D721Med (cell line): ENCODE measurements around the gene ZNF710.

Source experiments
- DNase-seq: peaks from one replicate; pipeline ENCODE4 v3.0.0; 2011; ENCODE audit warnings: low spot score; ENCODE audit not compliant: insufficient read length
- FAIRE-seq: peaks from 2 replicates; lab custom pipeline; 2011; peaks lifted over from hg19 to GRCh38; lab: Jason Lieb, UNC
- CTCF ChIP-seq: IDR thresholded peaks from 2 replicates; pipeline ENCODE4 v1.5.1; 2012; ENCODE audit warnings: mild to moderate bottlenecking, control low read depth; ENCODE audit not compliant: insufficient read depth; ENCODE audit errors: missing control alignments

ZNF710 gene

GRCh38 chr15:90028376-90028944, 27.3 kb downstream of the ZNF710 start:
- DNase-seq: no peak
- no peak for FAIRE-seq

GRCh38 chr15:90029024-90029423, 27.9 kb downstream of the ZNF710 start:
- DNase-seq: no peak
- TF ChIP-seq CTCF: no peak
- no peak for FAIRE-seq

More at GRCh38 chr15:90028376-90028944, 27.3 kb downstream of the ZNF710 start:
- no peak for TF ChIP-seq CTCF

- DNase-seq (no peak), FAIRE-seq (no peak)
- no peak for TF ChIP-seq CTCF
Observed at GRCh38 chr15:90030376-90030775, 29.3 kb downstream of the ZNF710 start.

GRCh38 chr15:90031231-90031791, 30.2 kb downstream of the ZNF710 start:
- no peak for TF ChIP-seq CTCF
- FAIRE-seq (no peak), DNase-seq (no peak)

GRCh38 chr15:90033006-90033405, 31.9 kb downstream of the ZNF710 start:
- FAIRE-seq (no peak), DNase-seq (no peak)
- no peak for TF ChIP-seq CTCF

GRCh38 chr15:90033448-90033847, 32.3 kb downstream of the ZNF710 start:
- no peak for FAIRE-seq
- TF ChIP-seq CTCF: no peak
- DNase-seq: no peak

- no peak for FAIRE-seq
- TF ChIP-seq CTCF: no peak
- no peak for DNase-seq
Observed at GRCh38 chr15:90035095-90035839, 34.1 kb downstream of the ZNF710 start.
